Measurements from ENCODE around the gene MAD2L1. TPM values are rescaled to one million over a fixed set of nuclear protein-coding genes. Genes with fewer than 3 reads are reported as not detected.

Gene MAD2L1
- total and polyA plus RNA-seq, 2 of the 4 experiments (the other 2 are of a cell fraction): 13.6 to 15.2 TPM

GRCh38 chr4:120062663-120063195 lies 3.9 kb downstream of the MAD2L1 start:
- H4K5ac ChIP-seq (ENCODE audit: low read depth, low read length): no peak overlapping the region
- peak; percentile 53 for DNase-seq
- no peak for TF ChIP-seq MXI1 (IDR thresholded peaks at IDR 0.05; ENCODE audit: borderline replicate concordance, low read depth, low read length)
- TF ChIP-seq CTCF (conservative IDR thresholded peaks at IDR 0.05; ENCODE audit: low read depth, low read length): no peak
- no peak for TF ChIP-seq RCOR1 (IDR thresholded peaks at IDR 0.05; ENCODE audit: insufficient replicate concordance, low read length)
- TF ChIP-seq CEBPB (IDR thresholded peaks at IDR 0.05; ENCODE audit: low read depth, low read length): no peak
- no peak for TF ChIP-seq MAZ (IDR thresholded peaks at IDR 0.05; ENCODE audit: borderline replicate concordance, low read depth, low read length)
- no peak for TF ChIP-seq RAD21 (IDR thresholded peaks at IDR 0.05; ENCODE audit: low read length)
- TF ChIP-seq SMC3 (IDR thresholded peaks at IDR 0.05; ENCODE audit: low read depth, low read length): no peak
- no peak for TF ChIP-seq RFX5 (IDR thresholded peaks at IDR 0.05; ENCODE audit: low read depth, low read length)
- no peak for TF ChIP-seq BHLHE40 (IDR thresholded peaks at IDR 0.05; ENCODE audit: low read depth, low read length)
- TF ChIP-seq POLR2A (IDR thresholded peaks at IDR 0.05; ENCODE audit: low read depth, low read length): no peak
- no peaks in the 10 kb centered on the region for H4K20me1 ChIP-seq (ENCODE audit: insufficient read depth, low read length)
- H2BK20ac ChIP-seq (ENCODE audit: low read depth, low read length): no peak overlapping the region
- in situ Hi-C loops (cut with MboI; ENCODE audit: low sequenced_read_pairs) (no loop called here), dilution Hi-C loops (cut with HindIII; ENCODE audit: low sequenced_read_pairs, unreplicated experiment) (no loop called here), intact Hi-C loops (cut with micrococcal nuclease) (no loop called here)
- H3K36me3 ChIP-seq (ENCODE audit: control insufficient read depth, insufficient read depth, low read length): no peaks in the 10 kb centered on the region
- H3K27me3 ChIP-seq (ENCODE audit: control insufficient read depth, insufficient read depth, low read length): no peaks in the 10 kb centered on the region
- H3K9me1 ChIP-seq (ENCODE audit: insufficient read depth, low read length): no peaks in the 10 kb centered on the region
- no peak overlapping the region for H2AFZ ChIP-seq (replicated peaks; ENCODE audit: low read length, poor library complexity)
- H2AK5ac ChIP-seq (ENCODE audit: low read depth, low read length): no peak overlapping the region
- H2BK15ac ChIP-seq (ENCODE audit: low read depth, low read length): no peak overlapping the region
- H2BK120ac ChIP-seq (ENCODE audit: low read depth, low read length): no peak overlapping the region
- no peak for ATAC-seq (ENCODE audit: low read depth)
- H3K9ac ChIP-seq (ENCODE audit: low read depth, low read length): no peak overlapping the region
- H3K4me2 ChIP-seq (ENCODE audit: low read depth, low read length): peak overlapping the region; percentile 71
- no peaks in the 10 kb centered on the region for H3K9me3 ChIP-seq (ENCODE audit: control insufficient read depth, insufficient read depth, low read length)
- H3K23ac ChIP-seq (ENCODE audit: low read depth, low read length): no peak overlapping the region; the same call in 1 of the 2 replicates
- H2BK5ac ChIP-seq (ENCODE audit: low read depth, low read length, poor library complexity, severe bottlenecking): peak overlapping the region; percentile 40
- peaks cover 4% of the 10 kb centered on the region for H3K4me1 ChIP-seq (ENCODE audit: control insufficient read depth, insufficient read depth, low read length)
- BruUV-seq (replicated peaks): no TSS peak
- POLR2A ChIA-PET (ENCODE audit: unreplicated experiment): no interaction called here
- 20% methylated on average over 1 of the region's 5 CpGs; no CpG with 5 or more reads in 1 of the 2 experiments for WGBS, 2 experiments (ENCODE audit: extremely low coverage in 2 of 2, insufficient read length in 1 of 2)
- H3K79me1 ChIP-seq (ENCODE audit: low read depth in 1 of 2, low read length in 2 of 2): peaks cover 17 to 39% of the 10 kb centered on the region in 2 experiments
- no peak overlapping the region for H4K91ac ChIP-seq (ENCODE audit: insufficient read depth, low read depth, low read length)
- H3K18ac ChIP-seq (ENCODE audit: low read depth, low read length): no peak overlapping the region
- H2AK9ac ChIP-seq (replicated peaks; ENCODE audit: low read depth, low read length, poor library complexity): no peak overlapping the region
- CTCF ChIA-PET: interaction anchor here (1.0 kb wide), 1 partner anchor 975 kb away, joined by 3 read pairs; no protein-coding TSS in a partner anchor
- no peak overlapping the region for H3K4ac ChIP-seq (ENCODE audit: low read depth, low read length)
- no peak overlapping the region for H3K14ac ChIP-seq (replicated peaks; ENCODE audit: low read depth, low read length)
- no peak overlapping the region; a peak in 1 of 4 replicates for H4K8ac ChIP-seq (ENCODE audit: low read depth in 2 of 2, low read length in 2 of 2)
- H3K4me3 ChIP-seq (ENCODE audit: insufficient read depth, low read depth, low read length): no peak overlapping the region
- no peak overlapping the region for H3K56ac ChIP-seq (ENCODE audit: extremely low read depth, insufficient read depth, low read length)
- H3K27ac ChIP-seq (ENCODE audit: insufficient read depth, low read length): no peak overlapping the region

Measured in IMR-90 (cell line).